ENCODE measurements around the gene COX19. TPM values are rescaled to one million over a fixed set of nuclear protein-coding genes. Genes with fewer than 3 reads are reported as not detected.

Gene COX19
- total and polyA plus RNA-seq, 2 of the 13 experiments (the other 11 are each of a cell fraction or from before 2014, with no cell fraction given) = 11.5 to 21.7 TPM

DNA sequence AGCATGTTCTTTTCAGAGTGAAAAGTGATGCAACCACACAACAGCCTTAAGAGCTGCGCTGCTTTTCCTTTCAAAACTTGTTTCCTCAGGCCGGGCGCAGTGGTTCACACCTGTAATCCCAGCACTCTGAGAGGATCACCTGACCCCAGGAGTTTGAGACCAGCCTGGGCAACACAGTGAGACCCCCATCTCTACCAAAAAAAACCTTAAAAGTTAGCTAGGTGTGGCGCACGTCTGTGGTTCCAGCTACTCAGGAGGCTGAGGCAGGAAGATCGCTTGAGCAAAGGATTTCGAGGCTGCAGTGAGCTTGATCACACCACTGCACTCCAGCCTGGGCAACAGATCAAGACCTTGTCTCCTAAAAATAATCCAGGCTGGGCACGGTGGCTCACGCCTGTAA is 2.0 kb downstream of the COX19 start (continued):
- TF ChIP-seq NFE2L1 (CRISPR knock-in tag; IDR thresholded peaks at IDR 0.05; ENCODE audit: borderline replicate concordance) = 0 out of 2 replicates have a peak, but pooled peaks have one; percentile 65
- TF ChIP-seq ZNF430 (CRISPR knock-in tag; IDR thresholded peaks at IDR 0.05) = no peak
- 0 out of 4 replicates have a peak, but pooled peaks of 1 of the 2 experiments have one; percentile 12 for TF ChIP-seq KLF16 (CRISPR knock-in tag; IDR thresholded peaks at IDR 0.05)
- 0 out of 2 replicates have a peak, but pooled peaks have one; percentile 31 for TF ChIP-seq CCDC6 (CRISPR knock-in tag; IDR thresholded peaks at IDR 0.05)
- no peak for TF ChIP-seq NCOA2 (CRISPR knock-in tag; IDR thresholded peaks at IDR 0.05)

DNA sequence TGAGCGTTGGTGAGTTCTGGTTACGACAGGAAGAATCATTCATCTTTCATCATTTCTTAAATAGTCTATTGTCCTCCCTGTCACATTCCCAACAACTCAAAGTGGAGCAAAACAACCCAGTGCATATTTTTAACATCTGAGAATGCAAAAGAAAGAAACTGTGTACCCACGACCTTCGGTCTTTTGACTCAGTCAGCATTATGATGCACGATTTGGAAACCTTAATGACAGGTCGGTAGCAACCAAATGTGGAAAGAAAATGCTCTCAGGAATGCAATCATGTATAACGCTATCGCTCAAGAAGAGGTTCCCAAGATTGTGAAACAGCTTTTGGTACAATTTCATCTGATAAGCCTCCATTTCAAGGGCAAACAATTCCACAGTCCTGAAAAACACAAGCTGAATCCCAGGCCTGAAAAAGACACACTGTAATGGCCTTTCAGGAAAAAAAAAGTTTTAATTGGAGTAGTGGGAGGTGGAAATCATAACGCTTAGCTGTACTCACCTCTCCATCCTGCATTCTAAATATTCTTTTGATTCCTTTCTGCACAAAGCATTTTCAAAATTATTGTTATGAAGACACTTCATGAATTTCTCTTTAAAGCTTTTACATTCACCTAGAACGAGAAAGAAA is 2.6 kb downstream of the COX19 start:
- ChIA-PET CTCF (ENCODE audit: low intra/inter-chr PET ratio, low total read pairs) (no interaction called here), POLR2A (interaction anchor here (0.9 to 8.6 kb wide), 11 partner anchors 7 to 197 kb away, joined by 3 to 292 read pairs (median 9); partner anchors contain the start of gene CYP2W1)
- Histone ChIP-seq H3K27ac (ENCODE audit: extremely low read length, insufficient read depth, low read length) (peak overlapping the region; percentile 100), H2AFZ (ENCODE audit: low read length) (no peak overlapping the region), H3K4me1 (ENCODE audit: insufficient read depth, low read length) (peaks cover 49% of the 10 kb centered on the region), H4K20me1 (ENCODE audit: insufficient read depth, low read length) (peaks cover 7% of the 10 kb centered on the region; the same call in 1 of the 2 replicates), H3K79me2 (ENCODE audit: insufficient read depth, low read length) (peaks cover 66% of the 10 kb centered on the region), H3K27me3 (ENCODE audit: control insufficient read depth in 1 of 2, insufficient read depth in 2 of 2, low read length in 2 of 2) (no peaks in the 10 kb centered on the region; a peak in 1 of 5 replicates), H3K4me2 (ENCODE audit: low read depth, low read length) (peak overlapping the region; percentile 93), H3K9ac (ENCODE audit: insufficient read depth, low read depth, low read length) (peak overlapping the region; percentile 97), H3K36me3 (replicated peaks in 1 of 2; ENCODE audit: control insufficient read depth in 1 of 2, insufficient read depth in 2 of 2, low read length in 2 of 2) (peaks cover 17 to 34% of the 10 kb centered on the region in 2 experiments), H3K4me3 (replicated peaks in 1 of 3; ENCODE audit: insufficient read depth in 1 of 3, low read depth in 2 of 3, low read length in 3 of 3) (peak overlapping the region; percentile 35 to 98 (median 44); a peak in 4 of 6 replicates), H3K9me3 (ENCODE audit: low read length) (no peaks in the 10 kb centered on the region)
- peak; percentile 91 for DNase-seq (ENCODE audit: low spot score)
- in situ Hi-C loops (cut with HindIII; ENCODE audit: extremely low pct_ligation_motif_present, low pct_unique_long_range_greater_than_20kb) = no loop called here
- TSS peak; percentile 42 for BruUV-seq (replicated peaks)
- 9% methylated on average over 10 of the region's 10 CpGs for WGBS (ENCODE audit: low lambda C conversion rate)
- no peak for ATAC-seq
- FAIRE-seq = peak; percentile 92
- intact Hi-C loops (cut with micrococcal nuclease; ENCODE audit: unreplicated experiment) = no loop called here
- TF ChIP-seq FOXO1 (CRISPR knock-in tag; IDR thresholded peaks at IDR 0.05) (no peak; the same call in 1 of the 2 replicates), ZNF772 (CRISPR knock-in tag; IDR thresholded peaks at IDR 0.05) (no peak), NCOA2 (CRISPR knock-in tag; IDR thresholded peaks at IDR 0.05) (peak; percentile 69), GFI1 (CRISPR knock-in tag; IDR thresholded peaks at IDR 0.05; ENCODE audit: borderline replicate concordance) (0 out of 2 replicates have a peak, but pooled peaks have one; percentile 22), SALL1 (CRISPR knock-in tag; IDR thresholded peaks at IDR 0.05) (peak; percentile 32; the same call in 1 of the 2 replicates), KAT7 (CRISPR knock-in tag; IDR thresholded peaks at IDR 0.05; ENCODE audit: borderline replicate concordance) (no peak), ARID5B (CRISPR knock-in tag; IDR thresholded peaks at IDR 0.05) (peak; percentile 89), SAP130 (CRISPR knock-in tag; IDR thresholded peaks at IDR 0.05; ENCODE audit: low read depth) (peak; percentile 66), PCBP1 (IDR thresholded peaks at IDR 0.05; ENCODE audit: borderline replicate concordance, low read depth, low read length) (no peak), HDAC1 (CRISPR knock-in tag; IDR thresholded peaks at IDR 0.05) (peak; percentile 43; the same call in 1 of the 2 replicates), SOX5 (CRISPR knock-in tag; IDR thresholded peaks at IDR 0.05; ENCODE audit: borderline replicate concordance) (peak; percentile 90), THAP11 (CRISPR knock-in tag; IDR thresholded peaks at IDR 0.05) (peak; percentile 44), ZBTB42 (CRISPR knock-in tag; IDR thresholded peaks at IDR 0.05) (no peak)
- TF ChIP-seq, protein P1, sequence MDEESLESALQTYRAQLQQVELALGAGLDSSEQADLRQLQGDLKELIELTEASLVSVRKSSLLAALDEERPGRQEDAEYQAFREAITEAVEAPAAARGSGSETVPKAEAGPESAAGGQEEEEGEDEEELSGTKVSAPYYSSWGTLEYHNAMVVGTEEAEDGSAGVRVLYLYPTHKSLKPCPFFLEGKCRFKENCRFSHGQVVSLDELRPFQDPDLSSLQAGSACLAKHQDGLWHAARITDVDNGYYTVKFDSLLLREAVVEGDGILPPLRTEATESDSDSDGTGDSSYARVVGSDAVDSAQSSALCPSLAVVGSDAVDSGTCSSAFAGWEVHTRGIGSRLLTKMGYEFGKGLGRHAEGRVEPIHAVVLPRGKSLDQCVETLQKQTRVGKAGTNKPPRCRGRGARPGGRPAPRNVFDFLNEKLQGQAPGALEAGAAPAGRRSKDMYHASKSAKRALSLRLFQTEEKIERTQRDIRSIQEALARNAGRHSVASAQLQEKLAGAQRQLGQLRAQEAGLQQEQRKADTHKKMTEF (CRISPR knock-in tag; IDR thresholded peaks at IDR 0.05) = peak; percentile 50; the same call in 1 of the 2 replicates
